Fibroblast of pulmonary artery (primary cell): ENCODE results near the gene OR6S1.
"Not testable (repeated sequence)": the region's sequence is repeated elsewhere in the genome, so short reads cannot be mapped to it uniquely, and the experiment has no call there.

Experiments used
- DNase-seq: peaks from one replicate; pipeline ENCODE4 v3.0.0-alpha.2; 2010; ENCODE audit warnings: low read depth
- H3K4me3 ChIP-seq: replicated peaks from 2 replicates; pipeline ENCODE4 v1.5.1; 2011; ENCODE audit warnings: low read depth, mild to moderate bottlenecking, control low read depth, low read length, moderate library complexity
- CTCF ChIP-seq: IDR thresholded peaks from 2 replicates; pipeline ENCODE4 v1.5.1; 2011; ENCODE audit warnings: mild to moderate bottlenecking, control low read depth, low read length, inconsistent platforms; ENCODE audit errors: missing control alignments

Gene OR6S1

GRCh38 chr14:20622816-20623291 lies 18.6 kb downstream of the OR6S1 start:
- no peak overlapping the region for H3K4me3 ChIP-seq
- no peak for DNase-seq
- TF ChIP-seq CTCF, result no peak

- no peak for TF ChIP-seq CTCF
- DNase-seq, result no peak
- no peak overlapping the region for H3K4me3 ChIP-seq
Observed at GRCh38 chr14:20620798-20621478, 20.6 kb downstream of the OR6S1 start.

- DNase-seq, H3K4me3 ChIP-seq: not testable (repeated sequence)
Observed at GRCh38 chr14:20619688-20620087, 21.8 kb downstream of the OR6S1 start.

- no peak for DNase-seq
- no peak for TF ChIP-seq CTCF
- H3K4me3 ChIP-seq, result no peak overlapping the region
Observed at GRCh38 chr14:20618271-20618749, 23.2 kb downstream of the OR6S1 start.

GRCh38 chr14:20617138-20618003 lies 24.1 kb downstream of the OR6S1 start:
- DNase-seq, result no peak
- TF ChIP-seq CTCF, result no peak
- H3K4me3 ChIP-seq, result no peak overlapping the region

- TF ChIP-seq CTCF, result no peak
- DNase-seq, result no peak
- no peak overlapping the region for H3K4me3 ChIP-seq
Observed at GRCh38 chr14:20615996-20616395, 25.5 kb downstream of the OR6S1 start.

- DNase-seq, result peak; percentile 29
- TF ChIP-seq CTCF, result no peak
- peak overlapping the region; percentile 70 for H3K4me3 ChIP-seq
Observed at GRCh38 chr14:20614038-20614840, 27.3 kb downstream of the OR6S1 start.
